LNCaP clone FGC (cell line): ENCODE results near the gene SIRPA.

Source experiments
- DNase-seq: peaks from one replicate; pipeline ENCODE4 v3.0.0-alpha.2; 2011; ENCODE audit warnings: low read depth
- H3K4me3 ChIP-seq: 2 replicates; pipeline ENCODE4 v1.5.1; 2011; ENCODE audit warnings: mild to moderate bottlenecking, low read depth, low read length, control low read depth
- CTCF ChIP-seq: IDR thresholded peaks from 2 replicates; pipeline ENCODE4 v1.5.1; 2012; ENCODE audit warnings: mild to moderate bottlenecking; ENCODE audit not compliant: control insufficient read depth, insufficient read depth; ENCODE audit errors: extremely low read depth

Gene SIRPA

GRCh38 chr20:1964659-1965405 lies 69.6 kb downstream of the SIRPA start:
- no peak for DNase-seq
- TF ChIP-seq CTCF: no peak
- H3K4me3 ChIP-seq: no peak overlapping the region

GRCh38 chr20:1965520-1966351 lies 70.5 kb downstream of the SIRPA start:
- TF ChIP-seq CTCF: peak; percentile 95
- DNase-seq: no peak
- H3K4me3 ChIP-seq: no peak overlapping the region

- no peak for TF ChIP-seq CTCF
- H3K4me3 ChIP-seq: no peak overlapping the region
- no peak for DNase-seq
Observed at GRCh38 chr20:1968964-1969363, 73.8 kb downstream of the SIRPA start.

GRCh38 chr20:1971893-1972586 lies 76.8 kb downstream of the SIRPA start:
- no peak for TF ChIP-seq CTCF
- no peak for DNase-seq
- H3K4me3 ChIP-seq: no peak overlapping the region

GRCh38 chr20:1973601-1974440 lies 78.6 kb downstream of the SIRPA start:
- no peak for TF ChIP-seq CTCF
- no peak for DNase-seq
- no peak overlapping the region for H3K4me3 ChIP-seq

GRCh38 chr20:1975291-1975690 lies 80.1 kb downstream of the SIRPA start:
- no peak for TF ChIP-seq CTCF
- no peak overlapping the region for H3K4me3 ChIP-seq
- no peak for DNase-seq
